DOHH2 (cell line): ENCODE results near the gene GINS1.

ENCODE experiments used
- H3F3A ChIP-seq: fragments of 200-600 bp; sonication (generic), shearing (Covaris generic); 2 replicates; pipeline ENCODE4 v1.6.0; 2016; ENCODE audit warnings: antibody characterized with exemption, mild to moderate bottlenecking; ENCODE audit not compliant: control insufficient read depth, insufficient read depth
- H3K27ac ChIP-seq: fragments of 200-600 bp; sonication (generic); 2 replicates; pipeline ENCODE4 v1.5.1; 2014; ENCODE audit warnings: low read depth, mild to moderate bottlenecking, low read length, moderate library complexity
- H3K27me3 ChIP-seq: fragments of 200-600 bp; sonication (generic); 2 replicates; pipeline ENCODE4 v1.6.1; 2014; ENCODE audit warnings: mild to moderate bottlenecking, low read length, mixed read lengths; ENCODE audit not compliant: control insufficient read depth
- H3K36me3 ChIP-seq: fragments of 200-600 bp; sonication (generic); 2 replicates; pipeline ENCODE4 v1.6.1; 2014; ENCODE audit warnings: mild to moderate bottlenecking, low read length, moderate library complexity, mixed read lengths; ENCODE audit not compliant: control insufficient read depth
- H3K4me1 ChIP-seq: fragments of 200-600 bp; sonication (generic); 2 replicates; pipeline ENCODE4 v1.6.1; 2014; ENCODE audit warnings: mild to moderate bottlenecking, low read length, mixed read lengths; ENCODE audit not compliant: control insufficient read depth
- H3K4me2 ChIP-seq: fragments of 200-600 bp; sonication (generic); 2 replicates; pipeline ENCODE4 v1.6.0; 2014; ENCODE audit warnings: mild to moderate bottlenecking, low read length, moderate library complexity
- H3K4me3 ChIP-seq: fragments of 200-600 bp; sonication (generic); 2 replicates; pipeline ENCODE4 v1.5.1; 2014; ENCODE audit warnings: mild to moderate bottlenecking, low read length, mixed read lengths
- H3K79me2 ChIP-seq: fragments of 200-600 bp; sonication (generic); 2 replicates; pipeline ENCODE4 v1.6.1; 2014; ENCODE audit warnings: mild to moderate bottlenecking, low read length, mixed read lengths; ENCODE audit not compliant: control insufficient read depth
- H3K9me2 ChIP-seq: fragments of 200-600 bp; sonication (generic); replicated peaks from 2 replicates; pipeline ENCODE4 v1.6.1; 2014; ENCODE audit warnings: mild to moderate bottlenecking, low read length, mixed read lengths; ENCODE audit not compliant: control insufficient read depth
- H3K9me3 ChIP-seq: fragments of 200-600 bp; sonication (generic); 2 replicates; pipeline ENCODE4 v1.6.1; 2014; ENCODE audit warnings: antibody characterized with exemption, low read length, mixed read lengths; ENCODE audit not compliant: control insufficient read depth, insufficient read depth
- H4K20me1 ChIP-seq: fragments of 200-600 bp; sonication (generic); 2 replicates; pipeline ENCODE4 v1.6.0; 2014; ENCODE audit warnings: low read depth, mild to moderate bottlenecking, antibody characterized with exemption, low read length, moderate library complexity; ENCODE audit not compliant: control insufficient read depth, insufficient read depth
- CTCF ChIP-seq: fragments of 200-600 bp; sonication (generic); IDR thresholded peaks from one replicate; pipeline ENCODE4 v1.5.1; 2014; ENCODE audit warnings: antibody characterized with exemption, mild to moderate bottlenecking, low read depth, low read length; ENCODE audit not compliant: poor library complexity, severe bottlenecking
- EZH2phosphoT487 ChIP-seq: fragments of 200-600 bp; sonication (generic); IDR thresholded peaks from 2 replicates; pipeline ENCODE4 v1.6.1; 2017; ENCODE audit warnings: borderline replicate concordance, mild to moderate bottlenecking, antibody characterized with exemption, low read length, moderate library complexity, mixed read lengths

The GINS1 gene

GRCh38 chr20:25452333-25452732, 44.9 kb downstream of the GINS1 start:
- peaks cover under 1% of the 10 kb centered on the region; the same call in 1 of the 2 replicates for H3K9me3 ChIP-seq
- H3K4me3 ChIP-seq = no peak overlapping the region
- TF ChIP-seq CTCF = no peak
- no peak for TF ChIP-seq EZH2phosphoT487
- H3K27me3 ChIP-seq = no peaks in the 10 kb centered on the region
- no peaks in the 10 kb centered on the region for H3K4me1 ChIP-seq
- no peaks in the 10 kb centered on the region for H4K20me1 ChIP-seq
- H3K9me2 ChIP-seq = no peaks in the 10 kb centered on the region
- H3K27ac ChIP-seq = no peak overlapping the region
- no peaks in the 10 kb centered on the region for H3K79me2 ChIP-seq
- no peaks in the 10 kb centered on the region for H3F3A ChIP-seq
- H3K36me3 ChIP-seq = peaks cover 14% of the 10 kb centered on the region
- H3K4me2 ChIP-seq = no peak overlapping the region

- H3K27ac ChIP-seq = no peak overlapping the region
- H3K36me3 ChIP-seq = peaks cover 5% of the 10 kb centered on the region
- no peaks in the 10 kb centered on the region for H3F3A ChIP-seq
Observed at GRCh38 chr20:25453035-25453810, 45.8 kb downstream of the GINS1 start.

GRCh38 chr20:25454153-25454900, 46.9 kb downstream of the GINS1 start:
- no peaks in the 10 kb centered on the region for H3K9me2 ChIP-seq
- no peaks in the 10 kb centered on the region for H3K27me3 ChIP-seq
- H3K4me1 ChIP-seq = no peaks in the 10 kb centered on the region
- H3K4me2 ChIP-seq = no peak overlapping the region
- H3K79me2 ChIP-seq = no peaks in the 10 kb centered on the region
- H4K20me1 ChIP-seq = no peaks in the 10 kb centered on the region
- H3K36me3 ChIP-seq = no peaks in the 10 kb centered on the region
- no peak overlapping the region for H3K27ac ChIP-seq
- H3K4me3 ChIP-seq = no peak overlapping the region
- TF ChIP-seq EZH2phosphoT487 (no peak), CTCF (no peak)
- no peaks in the 10 kb centered on the region for H3K9me3 ChIP-seq
- no peaks in the 10 kb centered on the region for H3F3A ChIP-seq

More at GRCh38 chr20:25453035-25453810, 45.8 kb downstream of the GINS1 start:
- no peaks in the 10 kb centered on the region for H3K9me3 ChIP-seq
- no peaks in the 10 kb centered on the region for H3K27me3 ChIP-seq
- no peaks in the 10 kb centered on the region for H3K79me2 ChIP-seq
- no peaks in the 10 kb centered on the region for H3K9me2 ChIP-seq
- no peak overlapping the region for H3K4me3 ChIP-seq
- no peak overlapping the region for H3K4me2 ChIP-seq
- no peak for TF ChIP-seq EZH2phosphoT487
- TF ChIP-seq CTCF = no peak
- no peaks in the 10 kb centered on the region for H3K4me1 ChIP-seq
- no peaks in the 10 kb centered on the region for H4K20me1 ChIP-seq
